Colonic mucosa (tissue), 4 donors: ENCODE data around the gene FCHO2. TPM values are rescaled to one million over a fixed set of nuclear protein-coding genes. Genes with fewer than 3 reads are reported as not detected.

Experiments
- DNase-seq: peaks from one replicate; pipeline ENCODE4 v3.0.0-alpha.2; 2020
- H3K27ac ChIP-seq: fragments of 200-600 bp; one replicate; pipeline ENCODE4 v1.8.0; 2021
- H3K27me3 ChIP-seq: fragments of 200-600 bp; one replicate; pipeline ENCODE4 v1.8.0; 2021
- H3K36me3 ChIP-seq: fragments of 200-600 bp; one replicate; pipeline ENCODE4 v1.8.0; 2021
- H3K4me1 ChIP-seq: fragments of 200-600 bp; one replicate; pipeline ENCODE4 v1.8.0; 2021; ENCODE audit warnings: mild to moderate bottlenecking
- H3K4me3 ChIP-seq: fragments of 200-600 bp; one replicate; pipeline ENCODE4 v1.8.0; 2021
- H3K9ac ChIP-seq, 2 donors: one replicate each; pipeline ENCODE4 v1.7.0; 2013; ENCODE audit warnings: control low read depth in 2 of 2, low read depth in 2 of 2, low read length in 2 of 2
- H3K9me3 ChIP-seq: fragments of 200-600 bp; one replicate; pipeline ENCODE4 v1.8.0; 2021
- intact Hi-C: fragments of 100-400 bp; cut with DNase I; formaldehyde crosslinking; loops from one replicate; pipeline ENCODE4 v1.14.1; 2022
- total RNA-seq, 2 donors: library from RNA; stranded (reverse); fragmentation: NEBNext Ultra II Directional in 1 of 2; extraction: Animal tissue kit (Norgen Biotek cat#: 25700) in 1 of 2; gene quantifications; one replicate each; pipeline ENCODE4 v1.2.1, GENCODE V29; 2021
- TF ChIP-seq, protein P1 (sequence below): fragments of 200-600 bp; IDR thresholded peaks from one replicate; pipeline ENCODE4 v1.8.0; 2022; ENCODE audit warnings: antibody characterized with exemption, mild to moderate bottlenecking
- donor health status: healthy.
- donor health status: DM: no; HTN: no; CAD: no.
- donor health status: DM: no; HTN: no; CAD: no.

Gene FCHO2
- total RNA-seq, 2 donors from 2014 or later = 30.9 to 56.5 TPM

DNA sequence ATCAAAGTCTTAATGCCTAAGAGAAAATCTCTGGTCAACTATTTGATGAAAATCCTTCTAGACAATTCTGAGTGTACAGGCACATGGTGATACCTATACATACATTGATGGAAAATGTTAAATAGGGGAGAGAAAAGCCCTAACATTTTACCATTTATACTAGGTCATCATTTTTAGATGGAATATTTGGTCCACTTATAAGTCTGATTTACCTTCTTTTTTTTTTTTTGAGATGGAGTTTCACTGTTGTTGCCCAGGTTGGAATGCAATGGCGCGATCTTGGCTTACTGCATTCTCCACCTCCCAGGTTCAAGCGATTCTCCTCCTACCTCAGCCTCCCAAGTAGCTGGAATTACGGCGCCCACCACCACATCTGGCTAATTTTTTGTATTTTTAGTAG lies 81.7 kb downstream of the FCHO2 start:
- Histone ChIP-seq H3K4me3 (no peak overlapping the region), H3K9me3 (no peaks in the 10 kb centered on the region), H3K36me3 (no peaks in the 10 kb centered on the region), H3K4me1 (no peaks in the 10 kb centered on the region), H3K9ac (no peak overlapping the region), H3K27me3 (no peaks in the 10 kb centered on the region), H3K27ac (no peak overlapping the region)
- TF ChIP-seq, protein P1, sequence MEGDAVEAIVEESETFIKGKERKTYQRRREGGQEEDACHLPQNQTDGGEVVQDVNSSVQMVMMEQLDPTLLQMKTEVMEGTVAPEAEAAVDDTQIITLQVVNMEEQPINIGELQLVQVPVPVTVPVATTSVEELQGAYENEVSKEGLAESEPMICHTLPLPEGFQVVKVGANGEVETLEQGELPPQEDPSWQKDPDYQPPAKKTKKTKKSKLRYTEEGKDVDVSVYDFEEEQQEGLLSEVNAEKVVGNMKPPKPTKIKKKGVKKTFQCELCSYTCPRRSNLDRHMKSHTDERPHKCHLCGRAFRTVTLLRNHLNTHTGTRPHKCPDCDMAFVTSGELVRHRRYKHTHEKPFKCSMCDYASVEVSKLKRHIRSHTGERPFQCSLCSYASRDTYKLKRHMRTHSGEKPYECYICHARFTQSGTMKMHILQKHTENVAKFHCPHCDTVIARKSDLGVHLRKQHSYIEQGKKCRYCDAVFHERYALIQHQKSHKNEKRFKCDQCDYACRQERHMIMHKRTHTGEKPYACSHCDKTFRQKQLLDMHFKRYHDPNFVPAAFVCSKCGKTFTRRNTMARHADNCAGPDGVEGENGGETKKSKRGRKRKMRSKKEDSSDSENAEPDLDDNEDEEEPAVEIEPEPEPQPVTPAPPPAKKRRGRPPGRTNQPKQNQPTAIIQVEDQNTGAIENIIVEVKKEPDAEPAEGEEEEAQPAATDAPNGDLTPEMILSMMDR = no peak
- intact Hi-C loops = no loop called here
- DNase-seq = no peak

DNA sequence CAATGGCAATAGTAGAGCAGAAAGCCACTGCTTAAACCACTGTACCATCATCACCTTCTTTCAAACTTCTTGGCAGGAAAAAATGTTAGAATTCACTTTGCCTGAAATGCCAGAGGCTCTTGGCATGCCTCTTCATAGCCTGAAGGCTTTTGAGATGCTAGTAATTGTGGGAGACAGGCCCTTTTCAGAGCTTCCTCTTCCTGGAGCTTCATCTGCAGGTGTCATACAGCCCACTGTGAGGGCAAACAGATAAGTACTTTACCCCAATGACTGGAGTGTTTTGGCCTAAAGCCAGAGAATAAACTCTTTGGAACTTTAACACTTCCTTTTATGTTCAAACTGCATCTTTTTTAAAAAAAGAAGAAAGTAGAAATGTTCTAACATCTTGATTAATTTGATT lies 83.2 kb downstream of the FCHO2 start:
- Histone ChIP-seq H3K9me3 (no peaks in the 10 kb centered on the region), H3K9ac (no peak overlapping the region), H3K27ac (no peak overlapping the region), H3K27me3 (no peaks in the 10 kb centered on the region), H3K4me3 (no peak overlapping the region), H3K36me3 (no peaks in the 10 kb centered on the region), H3K4me1 (no peaks in the 10 kb centered on the region)
- TF ChIP-seq, protein P1 = no peak
- no peak for DNase-seq
- intact Hi-C loops = no loop called here

DNA sequence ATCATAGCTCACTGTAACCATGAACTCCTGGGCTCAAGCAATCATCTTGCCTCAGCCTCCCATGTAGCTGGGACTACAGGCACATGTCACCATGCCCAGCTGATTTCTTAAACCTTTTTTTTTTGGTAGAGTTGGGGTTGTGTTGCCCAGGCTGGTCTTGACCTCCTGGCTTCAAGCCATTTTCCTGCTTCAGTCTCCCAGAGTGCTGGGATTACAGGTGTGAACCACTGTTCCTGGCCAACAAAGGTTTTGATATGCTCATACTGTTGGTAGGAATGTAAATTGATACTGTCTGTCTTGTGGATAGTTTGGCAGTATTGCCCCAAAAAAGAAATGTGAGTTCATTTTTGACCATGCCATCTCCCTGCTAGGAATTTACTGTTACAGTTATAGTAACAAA lies 87.2 kb downstream of the FCHO2 start:
- H3K36me3 ChIP-seq = no peaks in the 10 kb centered on the region
- H3K4me1 ChIP-seq = no peaks in the 10 kb centered on the region
- H3K27me3 ChIP-seq = no peaks in the 10 kb centered on the region
- intact Hi-C loops = no loop called here
- no peak for DNase-seq
- no peak overlapping the region for H3K9ac ChIP-seq
- H3K4me3 ChIP-seq = no peak overlapping the region
- H3K9me3 ChIP-seq = no peaks in the 10 kb centered on the region
- TF ChIP-seq, protein P1 = no peak
- H3K27ac ChIP-seq = no peak overlapping the region

DNA sequence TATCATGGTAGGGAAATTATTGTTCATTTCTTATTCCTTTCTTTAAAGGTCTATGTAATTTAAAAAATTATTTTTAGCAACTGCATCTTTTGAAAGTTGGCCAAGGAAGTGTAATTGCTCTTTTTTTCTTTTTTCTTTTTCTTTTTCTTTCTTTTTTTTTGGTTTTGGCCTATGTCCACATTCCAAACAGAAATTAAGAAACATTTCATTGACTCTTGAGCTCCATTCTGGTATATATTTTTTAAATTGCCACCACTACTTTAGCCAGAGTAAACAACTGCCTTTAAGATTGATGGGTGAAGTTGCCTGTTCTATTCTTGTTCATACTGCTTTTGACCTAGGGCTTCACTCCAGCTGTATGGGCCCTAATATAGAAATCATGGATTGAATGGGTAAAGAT lies 88.7 kb downstream of the FCHO2 start:
- Histone ChIP-seq H3K4me3 (no peak overlapping the region), H3K27ac (no peak overlapping the region), H3K27me3 (no peaks in the 10 kb centered on the region), H3K4me1 (no peaks in the 10 kb centered on the region), H3K36me3 (no peaks in the 10 kb centered on the region), H3K9ac (no peak overlapping the region), H3K9me3 (no peaks in the 10 kb centered on the region)
- no peak for DNase-seq
- TF ChIP-seq, protein P1 = no peak
- intact Hi-C loops = no loop called here

DNA sequence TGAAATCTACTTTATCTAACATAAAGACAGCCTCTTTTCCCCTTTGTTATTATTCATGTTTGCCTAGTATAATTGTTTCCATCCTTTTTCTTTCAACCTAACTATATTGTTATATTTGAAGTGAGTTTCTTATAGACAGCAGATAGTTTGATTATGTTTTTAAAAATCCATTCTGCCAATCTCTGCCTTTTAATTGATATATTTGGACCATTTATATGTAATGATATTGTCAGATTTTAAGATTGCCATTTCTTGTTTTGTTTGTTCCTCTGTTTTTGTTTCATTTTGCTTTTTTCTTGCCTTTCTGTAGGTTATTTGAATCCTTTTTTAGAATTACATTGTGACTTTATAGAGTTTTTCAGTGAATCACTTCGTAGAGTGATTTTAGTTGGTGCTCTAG lies 89.8 kb downstream of the FCHO2 start:
- Histone ChIP-seq H3K9me3 (no peaks in the 10 kb centered on the region), H3K36me3 (no peaks in the 10 kb centered on the region), H3K27me3 (no peaks in the 10 kb centered on the region), H3K4me3 (no peak overlapping the region), H3K4me1 (no peaks in the 10 kb centered on the region), H3K9ac (no peak overlapping the region), H3K27ac (no peak overlapping the region)
- TF ChIP-seq, protein P1 = no peak
- DNase-seq = no peak
- intact Hi-C loops = no loop called here

DNA sequence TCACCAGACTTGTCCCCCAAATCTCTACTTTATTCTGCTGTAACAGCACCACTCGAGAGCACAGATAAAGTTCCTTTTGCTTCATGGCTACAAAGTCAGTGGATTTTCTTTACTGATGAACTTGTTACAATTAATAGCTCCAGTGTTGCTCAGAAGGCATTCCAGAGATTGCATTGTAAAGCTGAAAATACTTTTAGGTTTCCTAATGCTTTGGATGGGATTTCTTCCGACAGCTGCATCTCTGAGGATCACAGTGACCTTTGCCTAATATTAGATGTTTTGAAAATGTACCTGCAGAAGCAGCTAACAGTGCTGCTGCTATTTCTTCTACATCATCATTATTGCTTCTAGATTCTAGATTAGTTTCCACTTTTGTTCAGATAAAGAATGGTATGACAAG lies 105.8 kb downstream of the FCHO2 start:
- TF ChIP-seq, protein P1 = no peak
- Histone ChIP-seq H3K27ac (no peak overlapping the region), H3K27me3 (no peaks in the 10 kb centered on the region), H3K4me3 (no peak overlapping the region), H3K36me3 (no peaks in the 10 kb centered on the region), H3K4me1 (no peaks in the 10 kb centered on the region), H3K9ac (no peak overlapping the region), H3K9me3 (no peaks in the 10 kb centered on the region)
- intact Hi-C loops = no loop called here
- no peak for DNase-seq
